Lung (tissue), 13 donors: Measurements from ENCODE around the gene CDK5R1. TPM values are rescaled to one million over a fixed set of nuclear protein-coding genes. Genes with fewer than 3 reads are reported as not detected.
A peak's percentile ranks its signal among the peaks of the same experiment; 100 is the strongest.

Experiments
- ATAC-seq: fragments of 200-7000 bp; cut with Tn5 transposase; one replicate; pipeline ENCODE4 v1.9.1; 2020; ENCODE audit warnings: moderate number of reproducible peaks; ENCODE audit not compliant: insufficient read depth, low FRiP score
- DNase-seq, 3 donors: peaks; one replicate each; pipeline ENCODE4 v3.0.0-alpha.2; 2013 to 2017
- H3K27ac ChIP-seq, 2 donors: one replicate each; pipeline ENCODE4 v1.5.1; 2013; ENCODE audit warnings: mild to moderate bottlenecking in 2 of 2, moderate library complexity in 2 of 2, control low read depth in 1 of 2, inconsistent platforms in 1 of 2, low read depth in 1 of 2, low read length in 1 of 2
- H3K27me3 ChIP-seq, 3 donors: one replicate each; pipeline ENCODE4 v1.5.1; 2013; ENCODE audit warnings: low read length in 2 of 3; ENCODE audit not compliant: control insufficient read depth in 3 of 3, insufficient read depth in 3 of 3
- H3K36me3 ChIP-seq, 4 donors: one replicate each; pipeline ENCODE4 v1.5.1; 2013; ENCODE audit warnings: low read length in 4 of 4, mild to moderate bottlenecking in 1 of 4, moderate library complexity in 1 of 4; ENCODE audit not compliant: control insufficient read depth in 4 of 4, insufficient read depth in 4 of 4
- H3K4me1 ChIP-seq, 5 donors: one replicate each; pipeline ENCODE4 v1.5.1; 2013; ENCODE audit warnings: low read length in 5 of 5, mild to moderate bottlenecking in 2 of 5, moderate library complexity in 1 of 5; ENCODE audit not compliant: control insufficient read depth in 5 of 5, insufficient read depth in 5 of 5
- H3K4me3 ChIP-seq: one replicate; pipeline ENCODE4 v1.5.1; 2013; ENCODE audit warnings: mild to moderate bottlenecking, control low read depth, moderate library complexity
- H3K9ac ChIP-seq, 2 donors: one replicate each; pipeline ENCODE4 v1.5.1; 2013; ENCODE audit warnings: low read length in 2 of 2, control low read depth in 1 of 2; ENCODE audit not compliant: insufficient read depth in 1 of 2
- H3K9me3 ChIP-seq, 4 donors: one replicate each; pipeline ENCODE4 v1.5.1; 2013; ENCODE audit warnings: low read length in 3 of 4, mild to moderate bottlenecking in 1 of 4, moderate library complexity in 1 of 4; ENCODE audit not compliant: control insufficient read depth in 4 of 4, insufficient read depth in 3 of 4
- CTCF ChIP-seq: IDR thresholded peaks from 2 replicates; pipeline ENCODE4 v1.5.1; 2012; ENCODE audit warnings: mild to moderate bottlenecking; ENCODE audit errors: control extremely low read depth, extremely low read depth
- WGBS, 2 donors: extraction: QIAGEN DNeasy Blood & Tissue Kit; methylation state at CpG; one replicate each; pipeline ENCODE4 v1.1.7; 2013; 5-methylcytosine and 5-hydroxymethylcytosine counted together
- polyA plus RNA-seq, 2 donors: library from polyadenylated mRNA; stranded (reverse); fragments of 200-250 nt; gene quantifications; one replicate each; pipeline ENCODE4 v1.2.1, GENCODE V29; 2013
- small RNA-seq: library from RNA; depleted of rRNA; stranded (forward); fragments of <200 nt; gene quantifications from one replicate; pipeline ENCODE3, GENCODE V24; 2014; ENCODE audit warnings: low replicate concordance
- total RNA-seq, 2 donors: library from RNA; depleted of rRNA in 1 of 2; stranded (reverse); fragments of >200 nt in 1 of 2; gene quantifications; one replicate each; pipeline ENCODE4 v1.2.1, GENCODE V29; 2014 to 2021
- donor health status: control.
- donor health status: control.
- donor health status: Bipolar disorder and iron deficiency.
- donor health status: healthy.
- donor health status: DM: yes; HTN: yes; CAD: no.

The CDK5R1 gene
- total and polyA plus RNA-seq, 4 donors = 0.41 to 2.2 (median 1.4) TPM

DNA sequence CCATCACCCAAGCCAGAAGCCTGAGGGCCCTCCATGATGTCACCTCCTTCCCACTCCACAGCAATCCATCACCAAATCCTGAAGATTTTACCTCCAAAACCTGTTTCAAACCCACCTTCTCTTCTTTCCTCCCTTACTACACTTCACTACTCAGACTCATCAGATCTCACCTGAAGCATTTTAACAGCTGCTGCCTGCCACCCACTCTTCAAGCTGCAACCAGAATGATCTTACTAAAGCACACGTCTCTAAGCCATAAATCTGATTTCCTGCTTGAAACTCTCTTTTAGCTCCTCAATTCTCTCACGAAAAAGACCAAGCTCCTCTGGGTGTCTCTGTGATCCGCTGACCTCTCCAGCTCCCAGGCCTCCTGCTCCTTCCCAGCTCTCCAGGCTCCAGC, 46.5 kb downstream of the CDK5R1 start:
- DNase-seq (no peak), ATAC-seq (no peak)
- Histone ChIP-seq H3K27ac (no peak overlapping the region), H3K4me1 (peaks cover 0 to 7% (median 0%) of the 10 kb centered on the region in 5 donors), H3K36me3 (peaks cover 0 to 4% (median 0%) of the 10 kb centered on the region in 4 donors), H3K27me3 (no peaks in the 10 kb centered on the region), H3K9ac (no peak overlapping the region), H3K9me3 (no peaks in the 10 kb centered on the region), H3K4me3 (no peak overlapping the region)
- 86 to 87% methylated on average over 3 of the region's 3 CpGs for WGBS, 2 donors
- no peak for TF ChIP-seq CTCF

GRCh38 chr17:32536736-32537643, 50.2 kb downstream of the CDK5R1 start:
- no peak overlapping the region for H3K4me3 ChIP-seq
- DNase-seq = peak in 2 of 3 donors; percentile 50 to 68
- no peak for ATAC-seq
- no peak overlapping the region for H3K27ac ChIP-seq
- peaks cover 0 to 7% (median 0%) of the 10 kb centered on the region in 5 donors for H3K4me1 ChIP-seq
- no peaks in the 10 kb centered on the region for H3K9me3 ChIP-seq
- TF ChIP-seq CTCF = no peak
- WGBS, 2 donors = 58 to 74% methylated on average over 8 of the region's 8 CpGs
- H3K9ac ChIP-seq = no peak overlapping the region
- H3K27me3 ChIP-seq = no peaks in the 10 kb centered on the region
- H3K36me3 ChIP-seq = no peaks in the 10 kb centered on the region

Small RNAs within 50 kb of the gene (small RNA-seq; reads per million reads assigned to genes)
- not detected for gene RF00019

Other genes starting within 250 kb of the CDK5R1 start
- gene RHBDL3, start 221.2 kb upstream of the CDK5R1 start, total RNA-seq = under 1 TPM; 0.34 to 0.51 TPM
- gene RHBDL3, start 221.2 kb upstream of the CDK5R1 start, polyA plus RNA-seq = under 1 TPM; 0.14 to 0.17 TPM
- 10 to 100 TPM; 17.6 to 23.4 TPM for gene C17orf75, start 144.8 kb upstream of the CDK5R1 start, total RNA-seq
- gene C17orf75, start 144.8 kb upstream of the CDK5R1 start, polyA plus RNA-seq = 10 to 100 TPM in 1 of 2 donors, 1 to 10 TPM in 1; 8.5 to 12.9 TPM
- 100 to 1,000 TPM; 134 to 321 TPM for gene ZNF207, start 136.8 kb upstream of the CDK5R1 start, total RNA-seq
- gene ZNF207, start 136.8 kb upstream of the CDK5R1 start, polyA plus RNA-seq = 100 to 1,000 TPM in 1 of 2 donors, 10 to 100 TPM in 1; 51.3 to 103 TPM
- 10 to 100 TPM; 74.1 to 87.9 TPM for gene PSMD11, start 42.5 kb upstream of the CDK5R1 start, total RNA-seq
- 10 to 100 TPM; 47.8 to 61.2 TPM for gene PSMD11, start 42.5 kb upstream of the CDK5R1 start, polyA plus RNA-seq